ENCODE data around the gene ACSL5. TPM values are rescaled to one million over a fixed set of nuclear protein-coding genes. Genes with fewer than 3 reads are reported as not detected.

The ACSL5 gene
- total RNA-seq, 1 donor from 2014 or later = 0.68 TPM

GRCh38 chr10:112348759-112349158 lies 25.2 kb upstream of the ACSL5 start:
- peaks cover 2% of the 10 kb centered on the region for H3K9me3 Mint-ChIP-seq (ENCODE audit: unreplicated experiment)
- H4K20me1 ChIP-seq (ENCODE audit: insufficient read depth, low read length) = no peaks in the 10 kb centered on the region
- FAIRE-seq = no peak
- no peaks in the 10 kb centered on the region for H3K36me3 Mint-ChIP-seq (ENCODE audit: low read depth, unreplicated experiment)
- no peak overlapping the region for H3K4me3 Mint-ChIP-seq (ENCODE audit: unreplicated experiment)
- H3K4me3 ChIP-seq (ENCODE audit: insufficient read depth, low read depth, low read length) = no peak overlapping the region
- H3K4me1 Mint-ChIP-seq (ENCODE audit: low read depth, unreplicated experiment) = no peaks in the 10 kb centered on the region
- H3K79me2 ChIP-seq (ENCODE audit: insufficient read depth, low read length) = no peaks in the 10 kb centered on the region
- H3K36me3 ChIP-seq (ENCODE audit: insufficient read depth, low read length) = no peaks in the 10 kb centered on the region
- H3K4me2 ChIP-seq (ENCODE audit: low read length) = no peak overlapping the region
- no peaks in the 10 kb centered on the region for H3K9me3 ChIP-seq (ENCODE audit: insufficient read depth, low read depth, low read length)
- DNase-seq (ENCODE audit: low read depth) = no peak
- no peaks in the 10 kb centered on the region for H3K4me1 ChIP-seq (ENCODE audit: insufficient read depth, low read length)
- H3K27me3 ChIP-seq (ENCODE audit: insufficient read depth, low read length) = no peaks in the 10 kb centered on the region
- H2AFZ ChIP-seq (ENCODE audit: low read depth, low read length) = no peak overlapping the region
- H3K27me3 Mint-ChIP-seq (ENCODE audit: low read depth, unreplicated experiment) = peaks cover 8% of the 10 kb centered on the region
- H3K27ac Mint-ChIP-seq (ENCODE audit: unreplicated experiment) = no peak overlapping the region
- H3K27ac ChIP-seq (ENCODE audit: low read depth, low read length) = no peak overlapping the region
- H3K9ac ChIP-seq (ENCODE audit: low read length) = no peak overlapping the region
- TF ChIP-seq EZH2 (IDR thresholded peaks at IDR 0.05; ENCODE audit: insufficient read depth, low read length) (no peak), CTCF (IDR thresholded peaks at IDR 0.05; ENCODE audit: insufficient read depth, low read depth, low read length) (no peak)

GRCh38 chr10:112349521-112350085 lies 24.3 kb upstream of the ACSL5 start:
- Histone ChIP-seq H3K36me3 (ENCODE audit: insufficient read depth, low read length) (no peaks in the 10 kb centered on the region), H3K9ac (ENCODE audit: low read length) (no peak overlapping the region), H4K20me1 (ENCODE audit: insufficient read depth, low read length) (no peaks in the 10 kb centered on the region), H3K79me2 (ENCODE audit: insufficient read depth, low read length) (no peaks in the 10 kb centered on the region), H3K9me3 (ENCODE audit: insufficient read depth, low read depth, low read length) (no peaks in the 10 kb centered on the region), H3K27ac (ENCODE audit: low read depth, low read length) (no peak overlapping the region), H2AFZ (ENCODE audit: low read depth, low read length) (no peak overlapping the region), H3K4me3 (ENCODE audit: insufficient read depth, low read depth, low read length) (no peak overlapping the region), H3K4me1 (ENCODE audit: insufficient read depth, low read length) (no peaks in the 10 kb centered on the region), H3K27me3 (ENCODE audit: insufficient read depth, low read length) (no peaks in the 10 kb centered on the region), H3K4me2 (ENCODE audit: low read length) (no peak overlapping the region)
- Mint-ChIP-seq H3K4me1 (ENCODE audit: low read depth, unreplicated experiment) (no peaks in the 10 kb centered on the region), H3K4me3 (ENCODE audit: unreplicated experiment) (no peak overlapping the region), H3K27me3 (ENCODE audit: low read depth, unreplicated experiment) (peaks cover 8% of the 10 kb centered on the region), H3K36me3 (ENCODE audit: low read depth, unreplicated experiment) (no peaks in the 10 kb centered on the region), H3K9me3 (ENCODE audit: unreplicated experiment) (peaks cover 2% of the 10 kb centered on the region), H3K27ac (ENCODE audit: unreplicated experiment) (no peak overlapping the region)
- TF ChIP-seq EZH2 (IDR thresholded peaks at IDR 0.05; ENCODE audit: insufficient read depth, low read length) (no peak), CTCF (IDR thresholded peaks at IDR 0.05; ENCODE audit: insufficient read depth, low read depth, low read length) (no peak)
- FAIRE-seq (no peak), DNase-seq (ENCODE audit: low read depth) (no peak)

GRCh38 chr10:112351146-112351545 lies 22.8 kb upstream of the ACSL5 start:
- no peak overlapping the region for H3K4me3 Mint-ChIP-seq (ENCODE audit: unreplicated experiment)
- no peaks in the 10 kb centered on the region for H3K36me3 Mint-ChIP-seq (ENCODE audit: low read depth, unreplicated experiment)
- H3K27me3 Mint-ChIP-seq (ENCODE audit: low read depth, unreplicated experiment) = peaks cover 8% of the 10 kb centered on the region
- H3K9ac ChIP-seq (ENCODE audit: low read length) = no peak overlapping the region
- H3K27ac Mint-ChIP-seq (ENCODE audit: unreplicated experiment) = no peak overlapping the region
- TF ChIP-seq EZH2 (IDR thresholded peaks at IDR 0.05; ENCODE audit: insufficient read depth, low read length) (no peak), CTCF (IDR thresholded peaks at IDR 0.05; ENCODE audit: insufficient read depth, low read depth, low read length) (no peak)
- no peaks in the 10 kb centered on the region for H3K36me3 ChIP-seq (ENCODE audit: insufficient read depth, low read length)
- H3K9me3 Mint-ChIP-seq (ENCODE audit: unreplicated experiment) = peaks cover 2% of the 10 kb centered on the region
- no peak for FAIRE-seq
- no peak overlapping the region for H2AFZ ChIP-seq (ENCODE audit: low read depth, low read length)
- H3K4me1 ChIP-seq (ENCODE audit: insufficient read depth, low read length) = no peaks in the 10 kb centered on the region
- no peaks in the 10 kb centered on the region for H3K9me3 ChIP-seq (ENCODE audit: insufficient read depth, low read depth, low read length)
- no peaks in the 10 kb centered on the region for H3K4me1 Mint-ChIP-seq (ENCODE audit: low read depth, unreplicated experiment)
- H3K4me3 ChIP-seq (ENCODE audit: insufficient read depth, low read depth, low read length) = no peak overlapping the region
- H4K20me1 ChIP-seq (ENCODE audit: insufficient read depth, low read length) = no peaks in the 10 kb centered on the region
- H3K4me2 ChIP-seq (ENCODE audit: low read length) = no peak overlapping the region
- DNase-seq (ENCODE audit: low read depth) = no peak
- no peaks in the 10 kb centered on the region for H3K79me2 ChIP-seq (ENCODE audit: insufficient read depth, low read length)
- no peak overlapping the region for H3K27ac ChIP-seq (ENCODE audit: low read depth, low read length)
- no peaks in the 10 kb centered on the region for H3K27me3 ChIP-seq (ENCODE audit: insufficient read depth, low read length)

All from astrocyte (in vitro differentiated cells and primary cell).